HG02571 (cell line): ENCODE data around the gene PRKAB2.
"Not testable (repeated sequence)": the region's sequence is repeated elsewhere in the genome, so short reads cannot be mapped to it uniquely, and the experiment has no call there.

ENCODE experiments used
- ATAC-seq: cut with Tn5 transposase; IDR thresholded peaks from one replicate; pipeline ENCODE4 v1.9.1; 2021; ENCODE audit warnings: mild to moderate bottlenecking, moderate library complexity; ENCODE audit not compliant: unreplicated experiment

The PRKAB2 gene

GRCh38 chr1:147111381-147112130 lies 60.7 kb downstream of the PRKAB2 start:
- ATAC-seq: no peak

DNA sequence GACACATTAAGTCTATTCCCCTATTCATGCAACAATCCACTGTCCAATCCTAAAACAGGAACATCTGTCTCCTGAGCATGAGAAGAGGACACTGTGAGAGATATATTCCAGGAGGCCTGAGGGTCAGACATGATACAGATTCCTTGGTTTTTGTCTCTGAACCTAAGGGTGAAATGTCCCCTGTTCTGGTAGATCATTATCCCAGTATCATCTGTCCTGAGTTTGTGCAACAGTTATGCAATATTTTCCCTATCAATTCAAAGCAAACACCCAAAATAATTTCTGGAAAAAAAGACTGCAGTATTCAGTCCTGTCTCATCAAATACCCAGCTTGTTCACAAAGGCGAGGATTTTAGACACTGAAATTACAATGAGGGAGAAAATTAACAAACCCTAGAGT lies 61.4 kb downstream of the PRKAB2 start:
- ATAC-seq: no peak

- ATAC-seq: no peak
Observed at GRCh38 chr1:147110434-147110833, 61.8 kb downstream of the PRKAB2 start.

- no peak for ATAC-seq
Observed at GRCh38 chr1:147109762-147110161, 62.5 kb downstream of the PRKAB2 start.

- no peak for ATAC-seq
Observed at GRCh38 chr1:147109041-147109440, 63.2 kb downstream of the PRKAB2 start.

DNA sequence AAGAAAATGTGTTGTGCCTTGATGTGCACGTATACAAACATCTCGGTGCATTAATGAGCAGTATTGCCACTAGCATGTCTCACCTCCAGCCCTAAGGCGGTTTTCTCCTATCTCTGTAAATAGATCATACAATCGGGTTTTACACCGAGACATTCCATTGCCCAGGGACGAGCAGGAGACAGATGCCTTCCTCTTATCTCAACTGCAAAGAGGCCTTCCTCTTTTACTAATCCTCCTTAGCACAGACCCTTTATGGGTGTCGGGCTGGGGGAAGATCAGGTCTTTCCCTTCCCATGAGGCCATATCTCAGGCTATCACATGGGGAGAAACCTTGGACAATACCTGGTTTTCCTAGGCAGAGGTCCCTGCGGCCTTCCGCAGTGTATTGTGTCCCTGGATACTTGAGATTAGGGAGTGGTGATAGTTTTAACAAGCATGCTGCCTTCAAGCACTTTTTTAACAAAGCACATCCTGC lies 65.8 kb downstream of the PRKAB2 start:
- not testable (repeated sequence) for ATAC-seq

- ATAC-seq: no peak
Observed at GRCh38 chr1:147105909-147106308, 66.4 kb downstream of the PRKAB2 start.
